ENCODE measurements around the gene ZNF211. TPM values are rescaled to one million over a fixed set of nuclear protein-coding genes. Genes with fewer than 3 reads are reported as not detected.

ZNF211 gene
- total RNA-seq, 1 experiment from 2014 or later, result 6.7 TPM

Other genes starting within 250 kb of the ZNF211 start
- 8.7 TPM for gene ZNF548, start 243.3 kb upstream of the ZNF211 start, total RNA-seq (2021; ENCODE audit: unreplicated experiment)
- 5.1 TPM for gene ZNF17, start 222.0 kb upstream of the ZNF211 start, total RNA-seq (2021; ENCODE audit: unreplicated experiment)
- gene ZNF749, start 197.8 kb upstream of the ZNF211 start, total RNA-seq (2021; ENCODE audit: unreplicated experiment), result 18.0 TPM
- not detected for gene VN1R1, start 176.0 kb upstream of the ZNF211 start, total RNA-seq (2021; ENCODE audit: unreplicated experiment)
- 0.37 TPM for gene ZNF772, start 155.6 kb upstream of the ZNF211 start, total RNA-seq (2021; ENCODE audit: unreplicated experiment)
- gene ZNF419, start 145.4 kb upstream of the ZNF211 start, total RNA-seq (2021; ENCODE audit: unreplicated experiment), result 1.9 TPM
- 0.42 TPM for gene ZNF773, start 133.2 kb upstream of the ZNF211 start, total RNA-seq (2021; ENCODE audit: unreplicated experiment)
- gene ZNF549, start 105.8 kb upstream of the ZNF211 start, total RNA-seq (2021; ENCODE audit: unreplicated experiment), result not detected
- gene ZNF550, start 73.3 kb upstream of the ZNF211 start, total RNA-seq (2021; ENCODE audit: unreplicated experiment), result 3.1 TPM
- gene ZNF416, start 54.3 kb upstream of the ZNF211 start, total RNA-seq (2021; ENCODE audit: unreplicated experiment), result 4.0 TPM
- gene ZIK1, start 49.0 kb upstream of the ZNF211 start, total RNA-seq (2021; ENCODE audit: unreplicated experiment), result not detected
- gene ZNF530, start 33.3 kb upstream of the ZNF211 start, total RNA-seq (2021; ENCODE audit: unreplicated experiment), result 3.8 TPM
- 8.4 TPM for gene ZNF134, start 18.9 kb upstream of the ZNF211 start, total RNA-seq (2021; ENCODE audit: unreplicated experiment)
- gene ZSCAN4, start 35.8 kb downstream of the ZNF211 start, total RNA-seq (2021; ENCODE audit: unreplicated experiment), result not detected
- 10.8 TPM for gene ZNF551, start 48.8 kb downstream of the ZNF211 start, total RNA-seq (2021; ENCODE audit: unreplicated experiment)
- gene ZNF154, start 76.0 kb downstream of the ZNF211 start, total RNA-seq (2021; ENCODE audit: unreplicated experiment), result 0.10 TPM
- not detected for gene ZNF671, start 94.5 kb downstream of the ZNF211 start, total RNA-seq (2021; ENCODE audit: unreplicated experiment)
- 8.6 TPM for gene ZNF776, start 113.6 kb downstream of the ZNF211 start, total RNA-seq (2021; ENCODE audit: unreplicated experiment)
- gene ZNF586, start 136.5 kb downstream of the ZNF211 start, total RNA-seq (2021; ENCODE audit: unreplicated experiment), result 3.5 TPM
- gene ZNF552, start 181.7 kb downstream of the ZNF211 start, total RNA-seq (2021; ENCODE audit: unreplicated experiment), result 7.1 TPM
- 14.1 TPM for gene ZNF587B, start 197.1 kb downstream of the ZNF211 start, total RNA-seq (2021; ENCODE audit: unreplicated experiment)
- 25.9 TPM for gene ZNF587, start 216.7 kb downstream of the ZNF211 start, total RNA-seq (2021; ENCODE audit: unreplicated experiment)

All from HCT116 (cell line).